ENCODE data around the gene TESPA1.
"Not testable (repeated sequence)": the region's sequence is repeated elsewhere in the genome, so short reads cannot be mapped to it uniquely, and the experiment has no call there.

Gene TESPA1

DNA sequence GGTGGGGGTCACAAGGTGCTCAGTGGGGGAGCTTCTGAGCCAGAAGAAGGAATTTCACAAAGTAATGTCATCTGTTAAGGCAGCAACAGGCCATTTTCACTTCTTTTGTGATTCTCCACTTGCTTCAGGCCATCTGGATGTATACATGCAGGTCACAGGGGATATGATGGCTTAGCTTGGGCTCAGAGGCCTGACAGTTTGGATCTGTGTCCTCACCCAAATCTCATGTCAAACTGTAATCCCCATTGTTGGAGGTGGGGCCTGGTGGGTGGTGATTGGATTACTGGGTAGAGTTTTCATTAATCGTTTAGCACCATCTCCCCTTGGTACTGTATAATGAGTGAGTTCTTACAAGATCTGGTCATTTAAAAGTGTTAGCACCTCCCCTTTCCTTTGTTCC is 36.4 kb downstream of the TESPA1 start:
- DNase-seq (ENCODE audit: low spot score), result no peak

DNA sequence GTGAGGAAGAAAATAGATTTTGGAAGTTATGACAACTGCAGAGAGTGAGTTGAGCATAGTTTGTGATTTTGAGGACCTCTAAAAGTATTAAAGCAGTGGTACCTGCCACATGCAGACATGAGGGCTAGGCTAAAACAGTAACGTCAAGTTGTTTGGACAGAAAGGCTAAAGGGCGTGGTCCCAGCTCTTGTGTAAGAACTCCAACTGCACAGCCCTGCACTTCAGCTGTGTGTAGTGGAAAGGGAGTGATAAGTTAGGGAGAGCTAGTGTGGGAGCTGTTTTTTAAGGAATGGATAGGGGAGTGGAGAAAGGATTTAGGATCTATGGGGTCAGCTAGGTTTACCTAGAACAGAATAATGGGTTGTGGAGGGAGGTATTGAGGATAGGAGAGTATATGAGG is 39.5 kb downstream of the TESPA1 start:
- DNase-seq (ENCODE audit: low spot score), result no peak

- DNase-seq (ENCODE audit: low spot score), result not testable (repeated sequence)
Observed at GRCh38 chr12:54943292-54943691, 41.3 kb downstream of the TESPA1 start.

GRCh38 chr12:54941659-54942058 is 42.9 kb downstream of the TESPA1 start:
- DNase-seq (ENCODE audit: low spot score), result no peak

- no peak for DNase-seq (ENCODE audit: low spot score)
Observed at GRCh38 chr12:54940727-54941315, 43.7 kb downstream of the TESPA1 start.

DNA sequence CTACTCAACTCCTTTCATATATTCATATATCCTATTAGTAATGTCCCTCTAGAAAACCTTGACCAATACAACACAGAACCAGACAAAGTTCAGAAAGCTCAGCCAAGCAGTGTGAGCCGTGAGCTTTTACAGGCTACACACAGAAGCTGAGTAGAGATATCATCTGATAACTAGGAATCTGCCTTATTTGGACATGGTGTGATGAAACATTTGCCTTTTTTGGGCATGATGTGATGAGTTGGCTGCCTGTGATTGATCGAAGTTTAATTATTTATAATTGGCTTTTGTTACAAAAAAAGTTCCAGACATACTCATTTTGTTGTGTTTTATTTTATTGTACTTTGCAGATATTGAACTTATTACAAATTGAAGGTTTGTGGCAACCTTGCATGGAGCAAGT is 46.6 kb downstream of the TESPA1 start:
- DNase-seq (ENCODE audit: low spot score), result no peak

- DNase-seq (ENCODE audit: low spot score), result no peak
Observed at GRCh38 chr12:54937376-54937775, 47.2 kb downstream of the TESPA1 start.

DNA sequence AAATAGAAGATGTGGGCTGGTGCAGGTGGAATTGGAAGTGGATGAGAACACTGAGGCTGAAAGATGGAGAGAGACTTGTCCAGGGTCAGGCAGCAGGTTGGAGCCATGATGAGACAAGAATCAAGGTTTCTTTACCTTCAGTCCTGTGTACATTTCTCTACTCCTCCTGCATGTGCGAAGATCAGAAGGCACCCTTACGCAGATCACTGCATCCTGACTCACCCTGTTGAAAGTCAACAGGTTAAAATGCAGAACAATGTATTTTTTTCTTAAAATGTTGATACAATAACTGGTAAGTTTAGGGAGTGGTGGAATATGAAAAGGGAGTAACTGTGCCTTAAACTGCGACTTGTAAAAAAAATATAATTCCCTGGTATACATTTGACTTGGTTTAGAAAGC is 47.8 kb downstream of the TESPA1 start:
- DNase-seq (ENCODE audit: low spot score), result no peak

GRCh38 chr12:54935235-54935951 is 49.2 kb downstream of the TESPA1 start:
- DNase-seq (ENCODE audit: low spot score), result peak; percentile 71

DNA sequence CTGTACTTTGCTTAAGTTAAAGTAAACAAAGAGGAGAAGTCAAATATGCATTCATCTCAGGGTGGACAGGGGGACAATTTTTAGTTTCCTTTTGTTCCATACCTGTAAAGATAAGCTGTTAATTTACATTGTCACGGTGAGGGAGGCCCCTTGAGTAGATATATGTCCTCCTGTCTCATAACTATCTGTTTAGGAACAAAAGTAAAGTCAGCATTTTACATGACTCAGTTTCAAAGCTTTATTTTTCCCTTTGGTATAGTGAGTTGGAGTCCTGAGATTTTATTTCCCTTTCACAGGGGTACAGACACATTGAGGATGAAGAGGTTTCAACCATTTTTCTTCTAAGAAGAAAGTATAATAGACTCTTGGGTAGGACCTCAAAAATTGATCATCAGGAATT is 50.1 kb downstream of the TESPA1 start:
- no peak for DNase-seq (ENCODE audit: low spot score)

- DNase-seq (ENCODE audit: low spot score), result no peak
Observed at GRCh38 chr12:54933376-54933775, 51.2 kb downstream of the TESPA1 start.

- DNase-seq (ENCODE audit: low spot score), result no peak
Observed at GRCh38 chr12:54932691-54933090, 51.9 kb downstream of the TESPA1 start.

DNA sequence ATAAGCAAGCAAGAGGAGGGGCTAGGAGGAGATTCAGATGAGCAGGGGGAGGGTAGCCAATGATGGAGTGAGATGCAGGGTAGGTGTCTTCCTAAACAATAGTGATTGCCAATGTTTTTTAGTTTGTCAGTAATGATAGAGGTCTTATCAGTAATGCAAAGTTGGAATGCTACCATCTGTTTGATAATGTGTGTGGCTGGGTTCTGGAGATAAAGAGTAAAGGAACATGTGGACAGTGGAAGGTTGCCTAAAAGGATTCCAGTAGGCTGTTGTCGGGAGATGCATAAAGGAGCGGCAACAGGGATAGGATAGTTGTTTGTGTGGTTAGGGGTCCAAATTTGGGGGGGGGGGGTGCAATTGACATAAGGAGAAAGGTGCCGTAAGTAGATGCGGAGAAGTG is 52.5 kb downstream of the TESPA1 start:
- DNase-seq (ENCODE audit: low spot score), result no peak

DNA sequence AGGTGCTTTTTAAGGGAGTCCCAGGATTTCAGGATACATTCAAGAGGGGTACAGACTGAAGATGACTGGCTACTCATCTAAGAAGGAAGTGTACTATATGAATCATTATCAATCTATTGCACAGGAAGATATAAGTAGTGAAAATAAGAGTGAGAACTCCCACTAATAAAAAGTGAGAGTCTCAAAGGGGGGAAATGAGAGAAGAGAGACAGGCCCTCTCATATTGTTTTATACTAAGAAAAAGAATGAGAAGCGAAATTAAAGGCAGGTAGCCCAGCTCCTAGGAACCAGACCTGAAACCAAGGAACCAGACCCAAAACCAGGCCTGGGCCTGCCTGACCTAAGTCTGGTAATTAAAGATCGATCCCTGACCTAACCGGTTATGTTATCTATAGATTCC is 54.6 kb downstream of the TESPA1 start:
- no peak for DNase-seq (ENCODE audit: low spot score)

- DNase-seq (ENCODE audit: low spot score), result no peak
Observed at GRCh38 chr12:54926246-54926645, 58.3 kb downstream of the TESPA1 start.

- no peak for DNase-seq (ENCODE audit: low spot score)
Observed at GRCh38 chr12:54924972-54925707, 59.4 kb downstream of the TESPA1 start.

DNA sequence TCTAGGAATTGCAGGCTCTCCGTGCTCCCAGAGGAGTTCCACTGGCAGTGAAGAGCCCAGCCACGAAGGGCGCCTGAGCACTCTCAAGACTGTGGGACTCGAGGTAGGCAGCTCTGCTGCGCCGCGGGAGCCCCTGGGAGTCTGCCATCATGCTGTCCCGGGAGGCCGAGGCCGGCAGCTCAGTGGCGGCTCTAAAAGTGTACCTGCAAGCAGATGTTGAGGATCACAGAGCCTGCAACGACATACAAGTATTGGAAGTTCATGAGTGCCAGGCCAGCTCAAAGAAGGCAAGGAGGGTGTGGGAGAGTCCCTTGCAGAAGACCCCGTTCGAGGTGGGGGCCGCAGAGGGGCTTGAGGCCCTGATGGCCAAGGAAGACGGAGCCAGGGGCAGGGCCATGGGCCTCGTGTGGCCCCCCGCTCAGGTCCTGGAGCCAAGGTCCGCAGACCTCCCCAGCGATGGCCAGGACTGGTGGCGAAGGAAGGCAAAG is 67.5 kb downstream of the TESPA1 start:
- no peak for DNase-seq (ENCODE audit: low spot score)

Measured in AG20443 (cell line).